ENCODE results near the gene FBXW5.

FBXW5 gene

GRCh38 chr9:136963751-136964150 lies 19.2 kb upstream of the FBXW5 start:
- Mint-ChIP-seq H3K27me3 (ENCODE audit: low read depth) (peaks cover 6% of the 10 kb centered on the region), H3K4me3 (no peak overlapping the region)
- no peak for TF ChIP-seq CTCF (IDR thresholded peaks at IDR 0.05; ENCODE audit: unreplicated experiment in 3 of 3)

GRCh38 chr9:136963341-136963740 lies 18.8 kb upstream of the FBXW5 start:
- Mint-ChIP-seq H3K4me1 (peaks cover 10% of the 10 kb centered on the region), H3K9me3 (no peaks in the 10 kb centered on the region), H3K4me3 (no peak overlapping the region), H3K27me3 (ENCODE audit: low read depth) (peaks cover 6% of the 10 kb centered on the region), H3K27ac (peak overlapping the region in 1 of 3 experiments; percentile 73), H3K36me3 (ENCODE audit: low read depth) (no peaks in the 10 kb centered on the region)
- TF ChIP-seq CTCF (IDR thresholded peaks at IDR 0.05; ENCODE audit: unreplicated experiment in 3 of 3), result no peak

More at GRCh38 chr9:136963751-136964150, 19.2 kb upstream of the FBXW5 start:
- Mint-ChIP-seq H3K4me1 (peaks cover 10% of the 10 kb centered on the region), H3K27ac (no peak overlapping the region), H3K36me3 (ENCODE audit: low read depth) (no peaks in the 10 kb centered on the region), H3K9me3 (no peaks in the 10 kb centered on the region)

GRCh38 chr9:136962701-136963248 lies 18.2 kb upstream of the FBXW5 start:
- H3K27ac Mint-ChIP-seq, result peak overlapping the region in 1 of 3 experiments; percentile 73
- no peaks in the 10 kb centered on the region for H3K9me3 Mint-ChIP-seq
- H3K4me1 Mint-ChIP-seq, result peaks cover 10% of the 10 kb centered on the region
- no peaks in the 10 kb centered on the region for H3K36me3 Mint-ChIP-seq (ENCODE audit: low read depth)
- TF ChIP-seq CTCF (IDR thresholded peaks at IDR 0.05; ENCODE audit: unreplicated experiment in 3 of 3), result no peak
- H3K4me3 Mint-ChIP-seq, result no peak overlapping the region
- H3K27me3 Mint-ChIP-seq (ENCODE audit: low read depth), result peaks cover 6% of the 10 kb centered on the region

GRCh38 chr9:136962163-136962562 lies 17.6 kb upstream of the FBXW5 start:
- Mint-ChIP-seq H3K9me3 (no peaks in the 10 kb centered on the region), H3K36me3 (ENCODE audit: low read depth) (no peaks in the 10 kb centered on the region), H3K27me3 (ENCODE audit: low read depth) (peaks cover 6% of the 10 kb centered on the region)

GRCh38 chr9:136961279-136962065 lies 16.9 kb upstream of the FBXW5 start:
- TF ChIP-seq CTCF (IDR thresholded peaks at IDR 0.05; ENCODE audit: unreplicated experiment in 3 of 3), result no peak
- Mint-ChIP-seq H3K4me1 (peaks cover 10% of the 10 kb centered on the region), H3K9me3 (no peaks in the 10 kb centered on the region), H3K27ac (no peak overlapping the region), H3K27me3 (ENCODE audit: low read depth) (peaks cover 6% of the 10 kb centered on the region), H3K4me3 (no peak overlapping the region), H3K36me3 (ENCODE audit: low read depth) (no peaks in the 10 kb centered on the region)

More at GRCh38 chr9:136962163-136962562, 17.6 kb upstream of the FBXW5 start:
- no peak for TF ChIP-seq CTCF (IDR thresholded peaks at IDR 0.05; ENCODE audit: unreplicated experiment in 3 of 3)
- H3K4me3 Mint-ChIP-seq, result no peak overlapping the region
- peaks cover 10% of the 10 kb centered on the region for H3K4me1 Mint-ChIP-seq
- no peak overlapping the region for H3K27ac Mint-ChIP-seq

GRCh38 chr9:136960938-136961275 lies 16.4 kb upstream of the FBXW5 start:
- Mint-ChIP-seq H3K4me3 (no peak overlapping the region), H3K27me3 (ENCODE audit: low read depth) (peaks cover 4% of the 10 kb centered on the region), H3K4me1 (peaks cover 8% of the 10 kb centered on the region), H3K9me3 (no peaks in the 10 kb centered on the region), H3K36me3 (ENCODE audit: low read depth) (no peaks in the 10 kb centered on the region), H3K27ac (no peak overlapping the region)
- TF ChIP-seq CTCF (IDR thresholded peaks at IDR 0.05; ENCODE audit: unreplicated experiment in 3 of 3), result no peak
